ENCODE results near the gene NDUFAB1.
"Not testable (repeated sequence)": the region's sequence is repeated elsewhere in the genome, so short reads cannot be mapped to it uniquely, and the experiment has no call there.

NDUFAB1 gene

DNA sequence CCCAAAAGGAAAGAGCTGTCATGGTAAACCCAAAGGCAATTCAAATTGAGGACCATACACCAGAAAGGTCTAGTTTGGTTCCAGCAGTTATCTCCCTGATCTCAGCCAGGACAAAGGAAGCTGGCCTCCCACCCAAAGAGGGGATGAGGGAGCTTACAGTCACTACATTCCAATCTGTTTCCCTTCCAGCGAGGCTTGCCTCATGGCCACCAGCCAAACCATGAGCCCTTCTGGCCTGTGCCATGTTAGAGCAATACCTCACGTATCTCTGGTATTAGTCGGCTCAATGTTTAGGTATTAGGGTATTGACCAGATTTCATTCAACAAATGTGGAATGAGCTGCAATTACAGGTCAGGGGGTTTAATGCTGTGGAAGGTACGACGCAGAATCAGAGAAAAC lies 8.4 kb downstream of the NDUFAB1 start:
- DNase-seq: no peak
- Histone ChIP-seq H3K4me3 (ENCODE audit: control insufficient read depth in 1 of 7, extremely low read depth in 1 of 7, insufficient read depth in 4 of 7, low read depth in 2 of 7, low read length in 6 of 7) (no peak overlapping the region), H3K27ac (ENCODE audit: insufficient read depth in 1 of 2, low read depth in 1 of 2, low read length in 2 of 2, poor library complexity in 1 of 2, severe bottlenecking in 2 of 2) (no peak overlapping the region), H3K36me3 (ENCODE audit: control insufficient read depth in 4 of 4, insufficient read depth in 4 of 4, low read length in 3 of 4) (peaks cover 14 to 79% (median 55%) of the 10 kb centered on the region in 4 experiments), H3K27me3 (replicated peaks in 2 of 5; ENCODE audit: control insufficient read depth in 4 of 5, insufficient read depth in 5 of 5, low read length in 4 of 5) (no peaks in the 10 kb centered on the region), H3K4me1 (ENCODE audit: control extremely low read depth in 1 of 4, control insufficient read depth in 4 of 4, insufficient read depth in 4 of 4, low read length in 3 of 4) (no peaks in the 10 kb centered on the region), H3K9me3 (ENCODE audit: control extremely low read depth in 1 of 5, control insufficient read depth in 4 of 5, insufficient read depth in 2 of 5, low read depth in 1 of 5, low read length in 4 of 5) (no peaks in the 10 kb centered on the region)
- ChIA-PET POLR2A (no interaction called here), CTCF (no interaction called here)
- 100% methylated on average over 5 of the region's 5 CpGs for WGBS (ENCODE audit: insufficient coverage)

DNA sequence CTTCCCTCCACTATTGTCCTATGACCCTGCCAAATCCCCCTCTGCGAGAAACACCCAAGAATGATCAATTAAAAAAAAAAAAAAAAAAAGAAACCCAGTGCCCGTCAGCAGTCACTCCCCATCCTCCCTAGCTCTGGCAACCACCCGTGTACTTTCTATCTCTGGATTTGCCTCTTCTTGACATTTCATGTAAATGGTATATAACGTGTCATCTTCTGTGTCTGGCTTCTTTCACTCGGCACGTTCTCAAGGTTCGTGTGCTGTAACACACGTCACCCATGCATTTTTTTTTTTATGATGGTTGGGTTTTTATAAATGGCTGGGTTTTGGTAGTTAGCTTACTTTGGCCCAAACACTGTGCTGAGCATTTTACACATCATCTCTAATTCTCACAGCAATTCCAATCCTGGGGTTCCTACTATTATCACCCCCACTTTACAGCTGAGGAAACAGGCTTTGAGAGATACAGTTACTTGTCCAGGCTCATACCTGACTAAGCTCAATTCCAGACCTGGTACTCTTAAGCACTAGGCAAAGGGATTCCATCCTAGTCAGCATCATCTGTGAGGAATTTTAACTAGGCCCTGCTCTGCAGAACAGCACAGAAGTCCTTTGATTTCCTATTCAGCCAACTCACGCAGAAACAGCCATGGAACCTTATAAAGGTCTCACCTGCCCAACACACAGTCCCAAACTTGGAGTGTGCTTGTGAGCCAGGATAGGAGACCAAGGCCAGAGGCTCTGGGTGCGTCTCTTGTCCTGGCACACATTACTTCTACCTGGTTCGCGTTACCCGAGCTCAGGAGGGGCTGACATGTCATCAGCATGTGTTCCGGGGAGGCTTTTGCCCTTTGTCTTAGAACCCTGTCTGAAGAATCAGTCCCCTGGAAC lies 11.7 kb downstream of the NDUFAB1 start:
- H3K36me3 ChIP-seq (ENCODE audit: control insufficient read depth in 4 of 4, insufficient read depth in 4 of 4, low read length in 3 of 4): peaks cover 3 to 70% (median 44%) of the 10 kb centered on the region in 4 experiments
- no peak overlapping the region for H3K4me3 ChIP-seq (ENCODE audit: control insufficient read depth in 1 of 7, extremely low read depth in 1 of 7, insufficient read depth in 4 of 7, low read depth in 2 of 7, low read length in 6 of 7)
- ChIA-PET POLR2A (no interaction called here), CTCF (interaction anchor here (1.4 kb wide), 2 partner anchors 9 to 12 kb away, joined by 3 read pairs; partner anchors contain the start of gene NDUFAB1)
- no peak for DNase-seq
- no peaks in the 10 kb centered on the region for H3K9me3 ChIP-seq (ENCODE audit: control extremely low read depth in 1 of 5, control insufficient read depth in 4 of 5, insufficient read depth in 2 of 5, low read depth in 1 of 5, low read length in 4 of 5)
- no peaks in the 10 kb centered on the region for H3K27me3 ChIP-seq (replicated peaks in 2 of 5; ENCODE audit: control insufficient read depth in 4 of 5, insufficient read depth in 5 of 5, low read length in 4 of 5)
- no peaks in the 10 kb centered on the region for H3K4me1 ChIP-seq (ENCODE audit: control extremely low read depth in 1 of 4, control insufficient read depth in 4 of 4, insufficient read depth in 4 of 4, low read length in 3 of 4)
- H3K27ac ChIP-seq (ENCODE audit: insufficient read depth in 1 of 2, low read depth in 1 of 2, low read length in 2 of 2, poor library complexity in 1 of 2, severe bottlenecking in 2 of 2): no peak overlapping the region
- 97% methylated on average over 5 of the region's 14 CpGs for WGBS (ENCODE audit: insufficient coverage)

GRCh38 chr16:23583271-23583670 lies 12.8 kb downstream of the NDUFAB1 start:
- CTCF ChIA-PET; H3K27me3 ChIP-seq (replicated peaks in 2 of 5; ENCODE audit: control insufficient read depth in 4 of 5, insufficient read depth in 5 of 5, low read length in 4 of 5); DNase-seq; H3K9me3 ChIP-seq (ENCODE audit: control extremely low read depth in 1 of 5, control insufficient read depth in 4 of 5, insufficient read depth in 2 of 5, low read depth in 1 of 5, low read length in 4 of 5); H3K4me3 ChIP-seq (ENCODE audit: control insufficient read depth in 1 of 7, extremely low read depth in 1 of 7, insufficient read depth in 4 of 7, low read depth in 2 of 7, low read length in 6 of 7); H3K4me1 ChIP-seq (ENCODE audit: control extremely low read depth in 1 of 4, control insufficient read depth in 4 of 4, insufficient read depth in 4 of 4, low read length in 3 of 4); POLR2A ChIA-PET; H3K27ac ChIP-seq (ENCODE audit: insufficient read depth in 1 of 2, low read depth in 1 of 2, low read length in 2 of 2, poor library complexity in 1 of 2, severe bottlenecking in 2 of 2): not testable (repeated sequence)
- 96% methylated on average over 10 of the region's 30 CpGs for WGBS (ENCODE audit: insufficient coverage)
- peaks cover 3 to 66% (median 42%) of the 10 kb centered on the region in 4 experiments for H3K36me3 ChIP-seq (ENCODE audit: control insufficient read depth in 4 of 4, insufficient read depth in 4 of 4, low read length in 3 of 4)

DNA sequence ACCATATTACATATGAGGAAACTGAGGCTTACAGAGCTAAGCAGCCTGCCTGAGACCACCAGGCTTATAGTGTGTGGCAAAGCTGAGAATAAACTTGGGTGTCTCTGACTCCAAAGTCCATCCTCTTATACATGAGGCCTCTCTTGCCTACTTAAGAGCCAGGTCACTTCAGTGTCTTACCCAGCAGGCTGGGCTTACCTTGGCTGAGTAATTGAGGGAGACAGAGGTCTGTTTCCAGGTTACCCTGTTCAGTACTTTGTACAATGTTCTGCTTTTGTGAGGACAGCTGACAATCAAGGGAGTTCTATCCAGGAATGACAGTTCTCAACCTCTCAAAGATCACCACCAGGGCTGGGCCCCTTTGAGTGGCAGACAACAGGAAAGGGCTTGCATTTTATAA lies 14.4 kb downstream of the NDUFAB1 start:
- DNase-seq: no peak
- Histone ChIP-seq H3K4me1 (ENCODE audit: control extremely low read depth in 1 of 4, control insufficient read depth in 4 of 4, insufficient read depth in 4 of 4, low read length in 3 of 4) (no peaks in the 10 kb centered on the region), H3K4me3 (ENCODE audit: control insufficient read depth in 1 of 7, extremely low read depth in 1 of 7, insufficient read depth in 4 of 7, low read depth in 2 of 7, low read length in 6 of 7) (no peak overlapping the region), H3K27ac (ENCODE audit: insufficient read depth in 1 of 2, low read depth in 1 of 2, low read length in 2 of 2, poor library complexity in 1 of 2, severe bottlenecking in 2 of 2) (no peak overlapping the region), H3K27me3 (replicated peaks in 2 of 5; ENCODE audit: control insufficient read depth in 4 of 5, insufficient read depth in 5 of 5, low read length in 4 of 5) (no peaks in the 10 kb centered on the region), H3K9me3 (ENCODE audit: control extremely low read depth in 1 of 5, control insufficient read depth in 4 of 5, insufficient read depth in 2 of 5, low read depth in 1 of 5, low read length in 4 of 5) (no peaks in the 10 kb centered on the region), H3K36me3 (ENCODE audit: control insufficient read depth in 4 of 4, insufficient read depth in 4 of 4, low read length in 3 of 4) (peaks cover 8 to 51% (median 34%) of the 10 kb centered on the region in 4 experiments)
- POLR2A ChIA-PET: interaction anchor here (0.7 kb wide), 1 partner anchor 15 kb away, joined by 4 read pairs; no protein-coding TSS in a partner anchor
- CTCF ChIA-PET: interaction anchor here (0.8 to 1.0 kb wide), 2 partner anchors 10 to 15 kb away, joined by 3 read pairs; no protein-coding TSS in a partner anchor

DNA sequence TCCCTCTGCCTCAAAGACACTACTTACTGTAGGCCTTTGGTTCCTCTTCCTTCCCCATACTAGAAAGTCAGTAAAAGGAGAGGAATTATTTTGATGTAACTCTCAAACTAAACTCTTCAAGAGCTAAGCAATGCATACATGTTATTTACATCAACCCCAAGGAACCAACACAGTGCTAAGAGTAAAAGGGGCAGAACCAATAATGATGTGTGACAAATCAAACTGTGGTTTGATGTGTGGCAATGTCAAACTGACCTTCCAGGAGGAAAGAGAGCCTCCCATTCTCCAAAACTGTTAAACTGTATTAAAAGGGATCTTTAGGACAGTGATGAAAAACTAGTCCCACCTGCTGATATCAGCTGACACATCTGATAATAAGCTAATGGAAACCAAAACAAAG lies 15.7 kb downstream of the NDUFAB1 start:
- Histone ChIP-seq H3K27ac (ENCODE audit: insufficient read depth in 1 of 2, low read depth in 1 of 2, low read length in 2 of 2, poor library complexity in 1 of 2, severe bottlenecking in 2 of 2) (no peak overlapping the region), H3K9me3 (ENCODE audit: control extremely low read depth in 1 of 5, control insufficient read depth in 4 of 5, insufficient read depth in 2 of 5, low read depth in 1 of 5, low read length in 4 of 5) (no peaks in the 10 kb centered on the region), H3K4me3 (ENCODE audit: control insufficient read depth in 1 of 7, extremely low read depth in 1 of 7, insufficient read depth in 4 of 7, low read depth in 2 of 7, low read length in 6 of 7) (no peak overlapping the region), H3K27me3 (replicated peaks in 2 of 5; ENCODE audit: control insufficient read depth in 4 of 5, insufficient read depth in 5 of 5, low read length in 4 of 5) (no peaks in the 10 kb centered on the region), H3K36me3 (ENCODE audit: control insufficient read depth in 4 of 4, insufficient read depth in 4 of 4, low read length in 3 of 4) (peaks cover 8 to 45% (median 27%) of the 10 kb centered on the region in 4 experiments), H3K4me1 (ENCODE audit: control extremely low read depth in 1 of 4, control insufficient read depth in 4 of 4, insufficient read depth in 4 of 4, low read length in 3 of 4) (no peaks in the 10 kb centered on the region)
- POLR2A ChIA-PET: no interaction called here
- CTCF ChIA-PET: interaction anchor here (0.6 kb wide), 1 partner anchor 12 kb away, joined by 3 read pairs; no protein-coding TSS in a partner anchor
- no peak for DNase-seq

DNA sequence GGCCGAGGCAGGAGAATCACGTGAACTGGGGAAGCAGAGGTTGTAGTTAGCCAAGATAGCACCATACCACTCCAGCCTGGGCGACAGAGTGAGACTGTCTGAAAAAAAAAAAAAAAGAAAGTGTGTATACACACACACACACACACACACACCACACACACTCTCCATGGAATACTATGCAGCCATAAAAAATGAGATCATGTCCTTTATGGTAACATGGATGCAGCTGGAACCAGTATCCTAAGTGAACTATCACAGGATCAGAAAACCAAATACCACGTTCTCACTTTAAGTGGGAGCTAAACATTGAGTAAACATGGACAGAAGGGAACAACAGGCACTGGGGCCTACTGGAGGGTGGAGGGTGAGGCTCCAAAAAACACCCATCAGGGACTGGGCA lies 16.7 kb downstream of the NDUFAB1 start:
- Histone ChIP-seq H3K4me3 (ENCODE audit: control insufficient read depth in 1 of 7, extremely low read depth in 1 of 7, insufficient read depth in 4 of 7, low read depth in 2 of 7, low read length in 6 of 7) (no peak overlapping the region), H3K36me3 (ENCODE audit: control insufficient read depth in 4 of 4, insufficient read depth in 4 of 4, low read length in 3 of 4) (peaks cover 8 to 42% (median 23%) of the 10 kb centered on the region in 4 experiments), H3K27ac (ENCODE audit: insufficient read depth in 1 of 2, low read depth in 1 of 2, low read length in 2 of 2, poor library complexity in 1 of 2, severe bottlenecking in 2 of 2) (no peak overlapping the region), H3K27me3 (replicated peaks in 2 of 5; ENCODE audit: control insufficient read depth in 4 of 5, insufficient read depth in 5 of 5, low read length in 4 of 5) (no peaks in the 10 kb centered on the region), H3K9me3 (ENCODE audit: control extremely low read depth in 1 of 5, control insufficient read depth in 4 of 5, insufficient read depth in 2 of 5, low read depth in 1 of 5, low read length in 4 of 5) (no peaks in the 10 kb centered on the region), H3K4me1 (ENCODE audit: control extremely low read depth in 1 of 4, control insufficient read depth in 4 of 4, insufficient read depth in 4 of 4, low read length in 3 of 4) (no peaks in the 10 kb centered on the region)
- WGBS (ENCODE audit: insufficient coverage): 90% methylated on average over 2 of the region's 4 CpGs
- DNase-seq: no peak
- ChIA-PET CTCF (no interaction called here), POLR2A (no interaction called here)

DNA sequence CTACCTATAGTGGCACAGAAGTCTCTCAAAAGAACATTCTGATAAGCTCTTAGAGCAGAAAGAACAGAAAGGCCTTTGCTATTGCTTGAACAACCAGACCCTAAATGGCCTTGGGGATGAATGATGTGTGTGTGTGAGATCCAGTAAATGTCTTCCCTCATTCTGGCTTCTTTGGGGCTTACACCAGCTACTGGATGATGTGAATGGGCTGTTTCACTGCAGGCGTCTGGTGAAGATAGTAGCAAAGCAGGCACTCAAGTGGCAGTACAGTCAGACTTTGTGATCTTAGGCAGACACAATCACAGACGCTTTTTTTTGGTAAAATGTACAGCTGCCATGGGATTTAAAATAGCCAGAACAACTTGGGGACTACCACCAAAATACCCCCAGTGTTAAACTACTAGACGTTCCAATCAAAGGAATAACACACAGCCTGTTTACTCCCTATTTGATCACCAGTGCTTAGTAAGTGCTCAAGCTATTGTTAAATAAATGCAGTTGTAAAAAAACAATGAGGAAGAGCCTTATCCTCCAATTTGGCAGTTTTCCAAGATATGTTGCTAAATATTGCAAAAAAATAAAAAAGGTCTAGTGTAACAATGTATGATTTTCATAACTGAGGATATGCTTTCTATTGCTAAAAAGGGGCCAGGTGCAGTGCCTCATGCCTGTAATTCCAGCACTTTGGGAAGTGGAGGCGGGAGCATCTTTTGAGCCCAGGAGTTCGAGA lies 17.9 kb downstream of the NDUFAB1 start:
- no peaks in the 10 kb centered on the region for H3K4me1 ChIP-seq (ENCODE audit: control extremely low read depth in 1 of 4, control insufficient read depth in 4 of 4, insufficient read depth in 4 of 4, low read length in 3 of 4)
- peak in 2 of 3 donors; percentile 15 to 19 for DNase-seq
- CTCF ChIA-PET: interaction anchor here (0.6 kb wide), 1 partner anchor 65 kb away, joined by 3 read pairs; no protein-coding TSS in a partner anchor

More for the DNA sequence above, 17.9 kb downstream of the NDUFAB1 start:
- 100% methylated on average over 2 of the region's 5 CpGs for WGBS (ENCODE audit: insufficient coverage)
- Histone ChIP-seq H3K27me3 (replicated peaks in 2 of 5; ENCODE audit: control insufficient read depth in 4 of 5, insufficient read depth in 5 of 5, low read length in 4 of 5) (no peaks in the 10 kb centered on the region), H3K36me3 (ENCODE audit: control insufficient read depth in 4 of 4, insufficient read depth in 4 of 4, low read length in 3 of 4) (peaks cover 7 to 45% (median 28%) of the 10 kb centered on the region in 4 experiments), H3K27ac (ENCODE audit: insufficient read depth in 1 of 2, low read depth in 1 of 2, low read length in 2 of 2, poor library complexity in 1 of 2, severe bottlenecking in 2 of 2) (no peak overlapping the region), H3K4me3 (ENCODE audit: control insufficient read depth in 1 of 7, extremely low read depth in 1 of 7, insufficient read depth in 4 of 7, low read depth in 2 of 7, low read length in 6 of 7) (no peak overlapping the region), H3K9me3 (ENCODE audit: control extremely low read depth in 1 of 5, control insufficient read depth in 4 of 5, insufficient read depth in 2 of 5, low read depth in 1 of 5, low read length in 4 of 5) (no peaks in the 10 kb centered on the region)
- POLR2A ChIA-PET: no interaction called here
